Gastroesophageal sphincter (tissue), 4 donors: ENCODE results near the gene CCNA1. TPM values are rescaled to one million over a fixed set of nuclear protein-coding genes. Genes with fewer than 3 reads are reported as not detected.

Source experiments
- ATAC-seq: fragments of 150-250 bp; one replicate; pipeline ENCODE4 v1.9.1; 2016; ENCODE audit warnings: mild to moderate bottlenecking, moderate library complexity
- H3K27ac ChIP-seq, 4 donors: fragments of 200-600 bp; sonication (generic) in 3 of 4; 1 replicate in 3 of 4; 2 replicates in 1 of 4; pipeline ENCODE4 v1.5.1; 2016 to 2019
- H3K27me3 ChIP-seq: fragments of 200-600 bp; sonication (generic); one replicate; pipeline ENCODE4 v1.5.1; 2019
- H3K36me3 ChIP-seq, 2 donors: fragments of 200-600 bp; sonication (generic); one replicate each; pipeline ENCODE4 v1.5.1; 2019; ENCODE audit warnings: control low read depth in 1 of 2
- H3K4me1 ChIP-seq, 3 donors: fragments of 200-600 bp; sonication (generic); 1 replicate in 2 of 3; 2 replicates in 1 of 3; pipeline ENCODE4 v1.5.1; 2016 to 2019; ENCODE audit warnings: control low read depth in 2 of 3
- H3K4me3 ChIP-seq, 2 donors: fragments of 200-600 bp; sonication (generic); one replicate each; pipeline ENCODE4 v1.5.1; 2019; ENCODE audit warnings: mild to moderate bottlenecking in 1 of 2, moderate library complexity in 1 of 2
- H3K9me3 ChIP-seq, 3 donors: fragments of 200-600 bp; sonication (generic); one replicate each; pipeline ENCODE4 v1.5.1; 2017 to 2019; ENCODE audit warnings: control low read depth in 2 of 3
- EP300 ChIP-seq: sonication (generic); formaldehyde crosslinking; IDR thresholded peaks from one replicate; pipeline ENCODE4 v1.6.1; 2017; ENCODE audit warnings: antibody characterized with exemption, mild to moderate bottlenecking
- POLR2A ChIP-seq, 2 donors: fragments of 450-650 bp; IDR thresholded peaks; one replicate each; pipeline ENCODE4 v1.6.1; 2017; ENCODE audit warnings: antibody characterized with exemption in 2 of 2, mild to moderate bottlenecking in 2 of 2, moderate library complexity in 1 of 2
- POLR2AphosphoS5 ChIP-seq: sonication (generic); formaldehyde crosslinking; IDR thresholded peaks from one replicate; pipeline ENCODE4 v1.6.1; 2017; ENCODE audit warnings: antibody characterized with exemption
- WGBS, 2 donors: methylation state at CpG; one replicate each; pipeline ENCODE4 v1.1.5; 2018; ENCODE audit warnings: low coverage in 1 of 2; 5-methylcytosine and 5-hydroxymethylcytosine counted together
- total RNA-seq, 4 donors: library from RNA; depleted of rRNA; stranded (reverse); fragments of >200 nt; gene quantifications; one replicate each; pipeline ENCODE4 v1.1.0, GENCODE V29; 2016
- TF ChIP-seq, protein P1 (sequence below), 4 experiments: fragments of 200-600 bp in 2 of 4; fragments of 450-650 bp in 2 of 4; sonication (generic) in 1 of 4; IDR thresholded peaks; one replicate each; pipeline ENCODE4 v1.5.1; 2017 to 2019; ENCODE audit warnings: antibody characterized with exemption in 4 of 4, mild to moderate bottlenecking in 2 of 4, moderate library complexity in 2 of 4

The CCNA1 gene
- total RNA-seq, 4 donors from 2014 or later, result 0.49 to 2.2 TPM; not detected in 2

DNA sequence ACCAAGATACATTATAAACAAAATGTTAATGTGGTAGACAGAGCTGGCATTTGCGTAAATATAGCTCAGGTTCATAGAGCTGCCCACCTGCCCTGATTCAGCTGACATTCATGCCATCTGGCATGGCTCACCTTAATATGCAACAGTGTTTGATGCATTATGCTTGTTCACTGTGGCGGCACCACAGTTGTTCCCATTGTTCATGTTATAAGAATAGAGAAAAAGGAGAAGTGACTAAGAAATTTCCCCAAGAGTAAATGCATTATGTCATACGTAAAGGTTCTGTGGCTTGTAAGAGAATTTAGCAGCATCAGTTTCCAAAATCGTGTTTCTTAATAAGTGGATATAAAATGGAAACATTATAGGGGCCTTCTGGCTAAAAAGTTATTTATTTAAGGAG, 4.5 kb downstream of the CCNA1 start:
- Histone ChIP-seq H3K4me1 (peaks cover 0 to 13% (median 3%) of the 10 kb centered on the region in 3 donors), H3K27me3 (peaks cover 15% of the 10 kb centered on the region), H3K9me3 (no peaks in the 10 kb centered on the region), H3K27ac (no peak overlapping the region), H3K36me3 (no peaks in the 10 kb centered on the region), H3K4me3 (no peak overlapping the region)
- no peak for ATAC-seq
- TF ChIP-seq, protein P1, sequence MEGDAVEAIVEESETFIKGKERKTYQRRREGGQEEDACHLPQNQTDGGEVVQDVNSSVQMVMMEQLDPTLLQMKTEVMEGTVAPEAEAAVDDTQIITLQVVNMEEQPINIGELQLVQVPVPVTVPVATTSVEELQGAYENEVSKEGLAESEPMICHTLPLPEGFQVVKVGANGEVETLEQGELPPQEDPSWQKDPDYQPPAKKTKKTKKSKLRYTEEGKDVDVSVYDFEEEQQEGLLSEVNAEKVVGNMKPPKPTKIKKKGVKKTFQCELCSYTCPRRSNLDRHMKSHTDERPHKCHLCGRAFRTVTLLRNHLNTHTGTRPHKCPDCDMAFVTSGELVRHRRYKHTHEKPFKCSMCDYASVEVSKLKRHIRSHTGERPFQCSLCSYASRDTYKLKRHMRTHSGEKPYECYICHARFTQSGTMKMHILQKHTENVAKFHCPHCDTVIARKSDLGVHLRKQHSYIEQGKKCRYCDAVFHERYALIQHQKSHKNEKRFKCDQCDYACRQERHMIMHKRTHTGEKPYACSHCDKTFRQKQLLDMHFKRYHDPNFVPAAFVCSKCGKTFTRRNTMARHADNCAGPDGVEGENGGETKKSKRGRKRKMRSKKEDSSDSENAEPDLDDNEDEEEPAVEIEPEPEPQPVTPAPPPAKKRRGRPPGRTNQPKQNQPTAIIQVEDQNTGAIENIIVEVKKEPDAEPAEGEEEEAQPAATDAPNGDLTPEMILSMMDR (IDR thresholded peaks at IDR 0.05), result no peak
- no peak for TF ChIP-seq EP300
- no peak for TF ChIP-seq POLR2AphosphoS5
- TF ChIP-seq POLR2A (IDR thresholded peaks at IDR 0.05), result no peak
- 81 to 91% methylated on average over 3 to 4 of the region's 4 CpGs for WGBS, 2 donors

DNA sequence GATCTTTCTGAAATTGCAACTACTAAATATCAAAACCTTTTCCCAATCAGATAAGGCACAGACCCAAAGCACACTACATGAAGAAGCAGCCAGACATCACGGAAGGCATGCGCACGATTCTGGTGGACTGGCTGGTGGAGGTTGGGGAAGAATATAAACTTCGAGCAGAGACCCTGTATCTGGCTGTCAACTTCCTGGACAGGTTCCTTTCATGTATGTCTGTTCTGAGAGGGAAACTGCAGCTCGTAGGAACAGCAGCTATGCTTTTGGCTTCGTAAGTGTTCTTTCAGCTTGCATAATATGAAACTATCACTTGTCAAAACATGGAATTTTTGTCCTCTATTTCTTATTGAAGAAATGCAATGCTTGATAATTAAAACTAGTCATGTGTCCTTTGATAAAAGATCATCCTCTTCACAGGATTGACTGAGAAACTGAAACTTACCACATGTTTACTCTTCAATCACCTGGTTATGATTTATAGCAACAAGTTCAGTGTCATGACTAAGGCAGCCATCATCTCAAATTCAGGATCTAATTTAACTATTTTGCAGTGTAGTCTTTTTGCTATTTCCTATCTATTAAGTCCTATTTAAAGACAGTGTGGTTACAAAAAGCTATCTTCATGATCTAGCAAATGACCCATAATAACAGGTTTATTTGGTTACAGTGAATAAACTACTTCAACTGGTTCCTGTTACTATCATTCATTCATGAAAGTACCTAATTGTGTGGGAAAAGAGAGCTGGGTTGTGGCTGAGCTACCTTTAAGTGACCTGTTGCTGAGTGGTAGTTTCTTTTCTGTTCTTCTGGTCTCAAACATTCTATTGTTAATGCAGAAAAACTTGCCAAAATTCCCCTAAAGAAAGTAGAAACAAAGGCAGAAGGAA, 6.5 kb downstream of the CCNA1 start:
- no peaks in the 10 kb centered on the region for H3K36me3 ChIP-seq

DNA sequence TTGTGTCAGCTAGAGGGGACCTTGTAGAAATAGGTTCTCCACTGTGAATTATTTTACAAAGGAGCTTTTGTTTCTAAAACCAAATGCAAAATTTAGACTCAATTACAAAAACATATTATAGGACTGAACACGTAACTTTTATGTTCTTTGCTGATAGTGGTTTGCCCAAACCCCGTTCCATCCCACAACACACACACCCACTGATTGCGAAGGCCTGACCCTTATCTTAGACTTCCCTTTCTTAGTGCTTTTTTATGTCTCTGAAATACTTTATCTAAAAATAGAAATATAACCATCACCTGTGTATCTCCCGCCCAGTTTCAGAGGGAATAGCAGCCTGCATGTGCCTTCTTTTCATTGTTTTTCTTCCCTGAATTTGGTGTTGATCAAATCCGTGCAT, 13.0 kb downstream of the CCNA1 start:
- ATAC-seq, result no peak
- Histone ChIP-seq H3K27ac (no peak overlapping the region), H3K27me3 (peaks cover 12% of the 10 kb centered on the region), H3K36me3 (no peaks in the 10 kb centered on the region), H3K4me3 (no peak overlapping the region), H3K9me3 (no peaks in the 10 kb centered on the region), H3K4me1 (no peaks in the 10 kb centered on the region)
- 69 to 70% methylated on average over 5 of the region's 5 CpGs for WGBS, 2 donors
- TF ChIP-seq POLR2AphosphoS5, result no peak
- TF ChIP-seq EP300, result no peak
- no peak for TF ChIP-seq POLR2A (IDR thresholded peaks at IDR 0.05)
- TF ChIP-seq, protein P1 (IDR thresholded peaks at IDR 0.05), result no peak

More for the DNA sequence above, 6.5 kb downstream of the CCNA1 start:
- H3K4me3 ChIP-seq, result no peak overlapping the region
- TF ChIP-seq POLR2AphosphoS5 (no peak), EP300 (no peak), POLR2A (IDR thresholded peaks at IDR 0.05) (no peak)
- TF ChIP-seq, protein P1 (IDR thresholded peaks at IDR 0.05), result no peak
- no peak overlapping the region for H3K27ac ChIP-seq
- no peaks in the 10 kb centered on the region for H3K4me1 ChIP-seq
- H3K9me3 ChIP-seq, result no peaks in the 10 kb centered on the region
- no peaks in the 10 kb centered on the region for H3K27me3 ChIP-seq
- ATAC-seq, result no peak
- WGBS, 2 donors, result 74 to 81% methylated on average over 4 to 6 of the region's 6 CpGs

DNA sequence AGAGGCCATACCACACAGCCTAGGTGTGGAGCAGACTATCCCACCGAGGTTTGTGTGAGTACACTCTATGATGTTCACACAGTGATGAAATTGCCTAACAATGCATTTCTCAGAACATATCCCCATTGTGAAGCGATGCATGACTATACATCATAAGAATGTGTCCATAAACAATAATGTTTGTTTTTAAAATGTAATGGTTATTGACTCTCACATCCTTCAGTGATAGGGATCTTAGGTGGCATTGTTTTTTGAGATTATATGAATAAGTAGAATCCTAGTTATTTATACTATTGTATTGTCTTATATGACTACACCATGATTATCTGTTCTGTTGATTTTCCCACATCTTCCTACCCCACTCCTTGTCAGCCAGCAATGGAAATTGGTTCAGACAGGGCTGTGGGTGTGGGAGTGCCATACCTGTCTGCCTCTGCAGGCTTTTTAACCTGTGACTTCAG, 13.6 kb downstream of the CCNA1 start:
- Histone ChIP-seq H3K4me3 (no peak overlapping the region), H3K27me3 (peaks cover 12% of the 10 kb centered on the region), H3K9me3 (no peaks in the 10 kb centered on the region), H3K4me1 (no peaks in the 10 kb centered on the region), H3K27ac (no peak overlapping the region), H3K36me3 (no peaks in the 10 kb centered on the region)
- TF ChIP-seq POLR2AphosphoS5, result no peak
- TF ChIP-seq POLR2A (IDR thresholded peaks at IDR 0.05), result no peak
- no peak for TF ChIP-seq EP300
- TF ChIP-seq, protein P1 (IDR thresholded peaks at IDR 0.05), result no peak
- ATAC-seq, result no peak
- 75 to 82% methylated on average over 2 of the region's 2 CpGs for WGBS, 2 donors

DNA sequence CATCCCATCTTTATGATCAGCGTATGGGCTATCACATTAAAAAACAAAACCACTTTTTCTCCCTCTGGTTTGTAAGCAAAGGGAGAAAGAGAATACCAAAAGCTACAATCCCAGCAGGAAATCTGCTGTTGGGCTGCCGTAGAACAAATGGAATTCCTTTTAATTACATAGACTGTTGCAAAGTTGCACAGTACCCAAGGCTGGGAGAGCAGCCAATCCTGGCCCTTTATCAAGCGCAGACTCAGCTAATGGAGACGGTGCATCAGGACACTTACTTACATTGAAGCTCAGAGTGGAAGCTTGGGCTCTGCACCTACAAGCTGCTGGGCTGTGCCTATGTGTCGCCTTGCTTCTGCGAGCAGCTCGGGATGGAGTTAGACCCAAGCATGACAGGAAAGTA, 15.2 kb downstream of the CCNA1 start:
- TF ChIP-seq EP300 (no peak), POLR2AphosphoS5 (no peak), POLR2A (IDR thresholded peaks at IDR 0.05) (no peak)
- TF ChIP-seq, protein P1 (IDR thresholded peaks at IDR 0.05), result no peak
- no peaks in the 10 kb centered on the region for H3K36me3 ChIP-seq
- H3K4me3 ChIP-seq, result no peak overlapping the region
- no peaks in the 10 kb centered on the region for H3K9me3 ChIP-seq
- WGBS, 2 donors, result 28 to 64% methylated on average over 3 to 4 of the region's 7 CpGs
- peaks cover 12% of the 10 kb centered on the region for H3K27me3 ChIP-seq
- no peaks in the 10 kb centered on the region for H3K4me1 ChIP-seq
- H3K27ac ChIP-seq, result no peak overlapping the region
- ATAC-seq, result no peak
